PFSK-1 (cell line): ENCODE results near the gene DLGAP4.

Source experiments
- FOXP2 ChIP-seq: optimal IDR thresholded peaks from 2 replicates; pipeline ENCODE3; 2011; ENCODE audit warnings: borderline replicate concordance, control low read depth, inconsistent platforms; ENCODE audit not compliant: insufficient read depth; ENCODE audit errors: extremely low read length, extremely low read depth
- POLR2AphosphoS5 ChIP-seq: IDR thresholded peaks from 2 replicates; pipeline ENCODE4 v1.6.1; 2012; ENCODE audit warnings: low read depth, mild to moderate bottlenecking, control low read depth, low read length, moderate library complexity
- SIN3A ChIP-seq: IDR thresholded peaks from 2 replicates; pipeline ENCODE4 v1.6.1; 2012; ENCODE audit warnings: mild to moderate bottlenecking, low read length, moderate library complexity, borderline replicate concordance; ENCODE audit not compliant: insufficient read depth
- TAF1 ChIP-seq: IDR thresholded peaks from 2 replicates; pipeline ENCODE4 v1.6.1; 2012; ENCODE audit warnings: low read length, control low read depth, borderline replicate concordance; ENCODE audit not compliant: insufficient read depth
- TF ChIP-seq, protein P1 (sequence below), 2 experiments: IDR thresholded peaks; 2 replicates each; pipeline versions ENCODE4 v1.6.1 to v1.8.0; 2011 to 2012; ENCODE audit warnings: low read depth in 2 of 2, low read length in 2 of 2, control low read depth in 1 of 2, inconsistent platforms in 1 of 2, mild to moderate bottlenecking in 1 of 2, moderate library complexity in 1 of 2; ENCODE audit not compliant: insufficient read depth in 1 of 2

DLGAP4 gene

DNA sequence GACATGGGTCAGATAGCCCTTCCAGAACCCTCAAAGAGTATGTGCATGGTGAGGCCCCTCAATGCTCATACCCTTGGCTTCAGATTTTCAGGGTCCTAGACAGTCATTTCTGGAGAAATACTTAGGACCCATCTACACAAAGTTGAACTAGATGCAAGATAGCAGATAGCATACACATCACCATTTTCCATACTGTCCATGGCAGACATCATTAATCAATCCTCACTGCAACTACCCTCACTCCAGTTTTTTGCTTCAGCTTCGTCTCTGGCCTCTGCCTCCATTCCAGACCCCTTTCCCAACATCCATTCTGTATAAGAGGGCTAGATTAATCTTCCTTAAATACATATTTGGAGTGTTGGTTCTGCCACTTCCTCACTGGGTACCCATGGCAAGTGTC lies 139.7 kb downstream of the DLGAP4 start:
- TF ChIP-seq SIN3A: no peak
- TF ChIP-seq FOXP2: no peak
- TF ChIP-seq TAF1: no peak
- TF ChIP-seq POLR2AphosphoS5: no peak
- TF ChIP-seq, protein P1, sequence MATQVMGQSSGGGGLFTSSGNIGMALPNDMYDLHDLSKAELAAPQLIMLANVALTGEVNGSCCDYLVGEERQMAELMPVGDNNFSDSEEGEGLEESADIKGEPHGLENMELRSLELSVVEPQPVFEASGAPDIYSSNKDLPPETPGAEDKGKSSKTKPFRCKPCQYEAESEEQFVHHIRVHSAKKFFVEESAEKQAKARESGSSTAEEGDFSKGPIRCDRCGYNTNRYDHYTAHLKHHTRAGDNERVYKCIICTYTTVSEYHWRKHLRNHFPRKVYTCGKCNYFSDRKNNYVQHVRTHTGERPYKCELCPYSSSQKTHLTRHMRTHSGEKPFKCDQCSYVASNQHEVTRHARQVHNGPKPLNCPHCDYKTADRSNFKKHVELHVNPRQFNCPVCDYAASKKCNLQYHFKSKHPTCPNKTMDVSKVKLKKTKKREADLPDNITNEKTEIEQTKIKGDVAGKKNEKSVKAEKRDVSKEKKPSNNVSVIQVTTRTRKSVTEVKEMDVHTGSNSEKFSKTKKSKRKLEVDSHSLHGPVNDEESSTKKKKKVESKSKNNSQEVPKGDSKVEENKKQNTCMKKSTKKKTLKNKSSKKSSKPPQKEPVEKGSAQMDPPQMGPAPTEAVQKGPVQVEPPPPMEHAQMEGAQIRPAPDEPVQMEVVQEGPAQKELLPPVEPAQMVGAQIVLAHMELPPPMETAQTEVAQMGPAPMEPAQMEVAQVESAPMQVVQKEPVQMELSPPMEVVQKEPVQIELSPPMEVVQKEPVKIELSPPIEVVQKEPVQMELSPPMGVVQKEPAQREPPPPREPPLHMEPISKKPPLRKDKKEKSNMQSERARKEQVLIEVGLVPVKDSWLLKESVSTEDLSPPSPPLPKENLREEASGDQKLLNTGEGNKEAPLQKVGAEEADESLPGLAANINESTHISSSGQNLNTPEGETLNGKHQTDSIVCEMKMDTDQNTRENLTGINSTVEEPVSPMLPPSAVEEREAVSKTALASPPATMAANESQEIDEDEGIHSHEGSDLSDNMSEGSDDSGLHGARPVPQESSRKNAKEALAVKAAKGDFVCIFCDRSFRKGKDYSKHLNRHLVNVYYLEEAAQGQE (IDR thresholded peaks at IDR 0.05; ENCODE audit: insufficient read depth in 1 of 2, low read depth in 2 of 2, low read length in 2 of 2): no peak

DNA sequence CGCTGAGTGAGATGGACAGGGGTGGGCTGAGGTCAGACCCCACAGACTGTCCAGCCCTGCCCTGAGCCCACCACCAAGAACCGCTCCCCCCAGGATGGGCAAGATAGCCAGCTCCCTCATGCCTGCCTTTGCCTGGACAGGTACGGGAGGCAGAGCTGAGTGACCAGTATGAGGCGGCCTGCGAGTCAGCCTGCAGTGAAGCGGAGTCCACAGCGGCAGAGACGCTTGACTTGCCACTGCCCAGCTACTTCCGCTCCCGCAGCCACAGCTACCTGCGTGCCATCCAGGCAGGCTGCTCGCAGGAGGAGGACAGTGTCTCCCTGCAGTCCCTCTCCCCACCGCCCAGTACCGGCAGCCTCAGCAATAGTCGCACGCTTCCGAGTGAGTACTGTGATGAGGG lies 140.4 kb downstream of the DLGAP4 start:
- TF ChIP-seq POLR2AphosphoS5: no peak
- no peak for TF ChIP-seq FOXP2
- TF ChIP-seq, protein P1 (IDR thresholded peaks at IDR 0.05; ENCODE audit: insufficient read depth in 1 of 2, low read depth in 2 of 2, low read length in 2 of 2): no peak
- TF ChIP-seq TAF1: no peak
- no peak for TF ChIP-seq SIN3A

DNA sequence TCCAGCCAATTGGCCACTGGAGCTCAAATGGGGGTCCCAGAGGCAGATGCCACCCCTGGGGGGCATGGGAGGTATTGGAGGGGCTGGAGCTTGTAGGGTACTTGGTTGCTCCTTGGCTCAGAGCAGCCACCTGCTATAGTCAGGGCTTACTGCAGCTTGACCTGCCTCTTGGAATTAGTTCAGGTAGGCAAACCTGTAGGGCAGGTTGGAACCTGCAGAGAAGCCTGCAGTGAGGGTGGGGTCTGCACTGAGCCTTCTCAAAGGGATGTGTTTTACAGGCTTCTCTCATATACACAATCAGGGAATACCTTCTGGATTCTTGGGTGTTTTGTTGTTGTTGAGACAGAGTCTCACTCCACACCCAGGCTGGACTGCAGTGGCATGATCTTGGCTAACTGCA lies 141.0 kb downstream of the DLGAP4 start:
- no peak for TF ChIP-seq TAF1
- no peak for TF ChIP-seq POLR2AphosphoS5
- TF ChIP-seq FOXP2: no peak
- TF ChIP-seq SIN3A: no peak
- TF ChIP-seq, protein P1 (IDR thresholded peaks at IDR 0.05; ENCODE audit: insufficient read depth in 1 of 2, low read depth in 2 of 2, low read length in 2 of 2): no peak

DNA sequence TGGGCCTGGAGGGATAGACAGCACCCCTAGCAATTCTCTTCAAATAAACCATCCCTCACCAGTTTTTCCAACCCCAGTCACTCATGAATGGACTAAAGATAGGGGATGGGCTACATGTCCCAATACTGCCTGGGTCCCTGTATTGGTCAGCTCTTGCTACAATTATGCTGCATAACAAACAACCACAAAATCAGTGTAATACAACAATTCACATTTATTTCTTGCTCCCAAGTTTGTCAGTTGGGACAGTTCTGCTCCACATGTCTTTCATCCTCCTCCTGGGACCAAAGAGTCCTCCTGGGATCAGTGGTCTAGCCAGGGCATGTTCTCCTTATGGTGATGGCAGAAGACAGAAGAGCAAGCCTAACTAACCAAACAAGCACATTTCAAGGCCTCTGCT lies 143.5 kb downstream of the DLGAP4 start:
- TF ChIP-seq, protein P1 (IDR thresholded peaks at IDR 0.05; ENCODE audit: insufficient read depth in 1 of 2, low read depth in 2 of 2, low read length in 2 of 2): no peak
- TF ChIP-seq POLR2AphosphoS5: no peak
- no peak for TF ChIP-seq TAF1
- TF ChIP-seq SIN3A: no peak
- no peak for TF ChIP-seq FOXP2

DNA sequence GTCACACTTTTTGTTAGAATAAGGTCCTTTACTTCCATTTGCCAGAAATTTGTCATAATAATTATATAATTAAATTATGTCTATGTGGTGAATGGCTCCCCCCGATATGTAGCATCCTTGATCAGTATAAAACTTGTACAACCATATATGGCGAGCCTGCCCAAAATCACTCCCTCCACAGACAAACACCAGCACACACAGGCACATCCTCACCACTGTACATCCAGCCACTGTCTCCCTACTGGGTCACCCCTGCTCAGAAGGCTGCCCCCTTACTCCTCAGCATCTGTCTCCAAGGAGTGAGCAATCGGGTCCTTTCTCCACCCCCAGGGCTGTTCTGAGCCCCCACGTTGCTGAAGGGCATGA lies 148.2 kb downstream of the DLGAP4 start:
- no peak for TF ChIP-seq FOXP2
- TF ChIP-seq, protein P1 (IDR thresholded peaks at IDR 0.05; ENCODE audit: insufficient read depth in 1 of 2, low read depth in 2 of 2, low read length in 2 of 2): no peak
- no peak for TF ChIP-seq POLR2AphosphoS5
- TF ChIP-seq SIN3A: no peak
- no peak for TF ChIP-seq TAF1
